Liver (tissue), 9 donors: ENCODE data around the gene POLR3H. TPM values are rescaled to one million over a fixed set of nuclear protein-coding genes. Genes with fewer than 3 reads are reported as not detected.

Experiments
- DNase-seq: peaks from one replicate; pipeline ENCODE4 v3.0.0-alpha.2; 2017; ENCODE audit warnings: low spot score
- H3K27ac ChIP-seq, 2 donors: one replicate each; pipeline ENCODE4 v1.7.0; 2013; ENCODE audit warnings: inconsistent platforms in 2 of 2, low read length in 2 of 2, control low read depth in 1 of 2, low read depth in 1 of 2, mild to moderate bottlenecking in 1 of 2
- H3K27me3 ChIP-seq, 4 donors: one replicate each; pipeline versions ENCODE4 v1.6.1 to v1.7.0; 2013; ENCODE audit warnings: low read length in 3 of 4, inconsistent platforms in 1 of 4, mild to moderate bottlenecking in 1 of 4, moderate library complexity in 1 of 4; ENCODE audit not compliant: control insufficient read depth in 4 of 4, insufficient read depth in 4 of 4
- H3K36me3 ChIP-seq, 4 donors: one replicate each; pipeline versions ENCODE4 v1.6.1 to v1.7.0; 2013; ENCODE audit warnings: low read length in 3 of 4, mild to moderate bottlenecking in 3 of 4, low read depth in 1 of 4, moderate library complexity in 1 of 4; ENCODE audit not compliant: control insufficient read depth in 4 of 4, insufficient read depth in 3 of 4
- H3K4me1 ChIP-seq, 4 donors: one replicate each; pipeline versions ENCODE4 v1.6.1 to v1.7.0; 2013; ENCODE audit warnings: low read length in 3 of 4, mild to moderate bottlenecking in 3 of 4, moderate library complexity in 1 of 4; ENCODE audit not compliant: control insufficient read depth in 4 of 4, insufficient read depth in 4 of 4
- H3K4me3 ChIP-seq, 3 donors: one replicate each; pipeline versions ENCODE4 v1.6.1 to v1.7.0; 2013; ENCODE audit warnings: low read length in 3 of 3, control low read depth in 1 of 3, low read depth in 1 of 3, mild to moderate bottlenecking in 1 of 3
- H3K9ac ChIP-seq, 2 donors: one replicate each; pipeline ENCODE4 v1.7.0; 2013; ENCODE audit warnings: low read length in 2 of 2, mild to moderate bottlenecking in 2 of 2, moderate library complexity in 2 of 2, control low read depth in 1 of 2, low read depth in 1 of 2
- H3K9me3 ChIP-seq, 4 donors: one replicate each; pipeline versions ENCODE4 v1.6.1 to v1.7.0; 2013; ENCODE audit warnings: low read length in 3 of 4; ENCODE audit not compliant: control insufficient read depth in 4 of 4
- FOXA1 ChIP-seq: IDR thresholded peaks from 2 replicates; pipeline ENCODE4 v1.6.1; 2016; ENCODE audit warnings: antibody characterized with exemption
- FOXA2 ChIP-seq: IDR thresholded peaks from 2 replicates; pipeline ENCODE4 v1.6.1; 2016; ENCODE audit warnings: antibody characterized with exemption
- GABPA ChIP-seq, 2 donors: IDR thresholded peaks in 1 of 2; conservative IDR thresholded peaks in 1 of 2; 2 replicates each; pipeline ENCODE4 v1.6.1; 2016; ENCODE audit warnings: antibody characterized with exemption in 2 of 2, mild to moderate bottlenecking in 1 of 2, moderate library complexity in 1 of 2
- HNF4G ChIP-seq: IDR thresholded peaks from 2 replicates; pipeline ENCODE4 v1.6.1; 2016; ENCODE audit warnings: antibody characterized with exemption
- JUND ChIP-seq, 2 donors: IDR thresholded peaks; 2 replicates each; pipeline ENCODE4 v1.6.1; 2016; ENCODE audit warnings: antibody characterized with exemption in 2 of 2
- NR2F2 ChIP-seq: IDR thresholded peaks from 2 replicates; pipeline ENCODE4 v1.6.1; 2016; ENCODE audit warnings: antibody characterized with exemption
- RXRA ChIP-seq, 2 donors: IDR thresholded peaks; 2 replicates each; pipeline ENCODE4 v1.6.1; 2017 to 2018; ENCODE audit warnings: antibody characterized with exemption in 2 of 2, mild to moderate bottlenecking in 1 of 2
- SP1 ChIP-seq: IDR thresholded peaks from 2 replicates; pipeline ENCODE4 v1.6.1; 2018; ENCODE audit warnings: antibody characterized with exemption, mild to moderate bottlenecking
- TAF1 ChIP-seq: conservative IDR thresholded peaks from 2 replicates; pipeline ENCODE4 v1.6.1; 2016; ENCODE audit warnings: antibody characterized with exemption, mild to moderate bottlenecking
- YY1 ChIP-seq: IDR thresholded peaks from 2 replicates; pipeline ENCODE4 v1.6.1; 2016; ENCODE audit warnings: antibody characterized with exemption, mild to moderate bottlenecking
- WGBS: extraction: QIAGEN DNeasy Blood & Tissue Kit; methylation state at CpG from one replicate; pipeline ENCODE4 v1.1.7; 2013; 5-methylcytosine and 5-hydroxymethylcytosine counted together
- polyA plus RNA-seq, 2 donors: library from polyadenylated mRNA; stranded (reverse) in 1 of 2; unstranded in 1 of 2; fragments of 200-250 nt in 1 of 2; fragments of >200 nt in 1 of 2; fragmentation: Nextera tagmentation in 1 of 2; extraction: Ambion mirVana in 1 of 2; gene quantifications; one replicate each; pipeline versions ENCODE4 v1.2.1 to v1.2.3, GENCODE V29; 2013 to 2015
- total RNA-seq, 2 donors: library from RNA; depleted of rRNA; stranded (reverse); fragments of >200 nt; gene quantifications; one replicate each; pipeline ENCODE4 v1.2.3, GENCODE V29; 2014
- TF ChIP-seq, protein P1 (sequence below): fragments of 150-350 bp; IDR thresholded peaks from 2 replicates; pipeline ENCODE4 v1.5.1; 2017; ENCODE audit warnings: improper control_type of control experiment, low read depth, low read length; ENCODE audit not compliant: missing input control
- TF ChIP-seq, protein P2 (sequence below): IDR thresholded peaks from 2 replicates; pipeline ENCODE4 v1.6.1; 2016; ENCODE audit warnings: antibody characterized with exemption
- TF ChIP-seq, protein P3 (sequence below): IDR thresholded peaks from 2 replicates; pipeline ENCODE4 v1.6.1; 2016; ENCODE audit warnings: antibody characterized with exemption
- TF ChIP-seq, protein P4 (sequence below): IDR thresholded peaks from 2 replicates; pipeline ENCODE4 v1.6.1; 2016; ENCODE audit warnings: antibody characterized with exemption
- TF ChIP-seq, protein P5 (sequence below): IDR thresholded peaks from 2 replicates; pipeline ENCODE4 v1.6.1; 2016; ENCODE audit warnings: antibody characterized with exemption, mild to moderate bottlenecking
- donor health status: healthy.
- donor health status: healthy.
- donor health status: healthy.
- donor health status: healthy.
- donor health status: healthy.

The POLR3H gene
- total and polyA plus RNA-seq, 4 donors = 11.7 to 37.7 (median 27.1) TPM

DNA sequence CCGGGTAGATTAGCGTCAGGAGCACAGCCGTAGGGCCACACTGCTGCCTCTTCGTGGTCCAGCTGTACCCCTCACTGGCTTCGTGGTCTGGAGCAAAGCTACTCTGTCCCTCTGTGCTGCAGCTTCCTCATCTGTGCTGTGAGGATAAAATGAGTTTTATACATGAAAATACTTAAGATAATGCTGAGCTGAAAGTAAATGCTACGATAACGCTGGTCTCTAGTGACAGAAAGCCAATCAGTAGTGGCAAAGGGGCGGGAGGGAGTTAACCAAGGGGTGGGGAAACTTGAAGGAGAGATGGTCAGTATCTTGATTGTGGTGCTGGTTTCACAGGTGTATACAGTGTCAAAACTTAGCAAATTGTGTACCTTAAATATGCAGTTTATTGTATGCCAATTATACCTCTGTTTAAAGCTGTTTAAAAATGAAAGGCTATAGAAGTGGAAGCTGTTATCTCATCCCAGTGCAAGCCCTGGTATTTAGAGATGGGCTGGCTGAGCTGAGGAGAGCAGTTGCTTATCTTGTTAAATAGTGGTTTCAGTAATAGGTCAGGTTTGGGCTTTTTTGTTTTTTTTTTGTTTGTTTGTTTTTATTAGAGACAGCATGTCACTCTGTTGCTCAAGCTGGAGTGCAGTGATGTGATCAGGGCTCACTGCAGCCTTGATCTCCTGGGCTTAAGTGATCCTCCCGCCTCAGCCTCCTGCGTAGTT, 38.6 kb downstream of the POLR3H start:
- Histone ChIP-seq H3K4me1 (peaks cover 0 to 6% (median 3%) of the 10 kb centered on the region in 4 donors), H3K9me3 (no peaks in the 10 kb centered on the region), H3K36me3 (peaks cover 1 to 48% (median 31%) of the 10 kb centered on the region in 4 donors), H3K27ac (no peak overlapping the region), H3K27me3 (no peaks in the 10 kb centered on the region), H3K4me3 (no peak overlapping the region), H3K9ac (no peak overlapping the region)
- no peak for TF ChIP-seq SP1
- no peak for TF ChIP-seq HNF4G
- no peak for TF ChIP-seq NR2F2
- TF ChIP-seq FOXA2 = no peak
- TF ChIP-seq, protein P1, sequence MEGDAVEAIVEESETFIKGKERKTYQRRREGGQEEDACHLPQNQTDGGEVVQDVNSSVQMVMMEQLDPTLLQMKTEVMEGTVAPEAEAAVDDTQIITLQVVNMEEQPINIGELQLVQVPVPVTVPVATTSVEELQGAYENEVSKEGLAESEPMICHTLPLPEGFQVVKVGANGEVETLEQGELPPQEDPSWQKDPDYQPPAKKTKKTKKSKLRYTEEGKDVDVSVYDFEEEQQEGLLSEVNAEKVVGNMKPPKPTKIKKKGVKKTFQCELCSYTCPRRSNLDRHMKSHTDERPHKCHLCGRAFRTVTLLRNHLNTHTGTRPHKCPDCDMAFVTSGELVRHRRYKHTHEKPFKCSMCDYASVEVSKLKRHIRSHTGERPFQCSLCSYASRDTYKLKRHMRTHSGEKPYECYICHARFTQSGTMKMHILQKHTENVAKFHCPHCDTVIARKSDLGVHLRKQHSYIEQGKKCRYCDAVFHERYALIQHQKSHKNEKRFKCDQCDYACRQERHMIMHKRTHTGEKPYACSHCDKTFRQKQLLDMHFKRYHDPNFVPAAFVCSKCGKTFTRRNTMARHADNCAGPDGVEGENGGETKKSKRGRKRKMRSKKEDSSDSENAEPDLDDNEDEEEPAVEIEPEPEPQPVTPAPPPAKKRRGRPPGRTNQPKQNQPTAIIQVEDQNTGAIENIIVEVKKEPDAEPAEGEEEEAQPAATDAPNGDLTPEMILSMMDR = no peak
- no peak for TF ChIP-seq TAF1
- no peak for TF ChIP-seq FOXA1
- TF ChIP-seq, protein P2, sequence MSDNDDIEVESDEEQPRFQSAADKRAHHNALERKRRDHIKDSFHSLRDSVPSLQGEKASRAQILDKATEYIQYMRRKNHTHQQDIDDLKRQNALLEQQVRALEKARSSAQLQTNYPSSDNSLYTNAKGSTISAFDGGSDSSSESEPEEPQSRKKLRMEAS = no peak
- no peak for TF ChIP-seq JUND (IDR thresholded peaks at IDR 0.05)
- TF ChIP-seq YY1 = no peak
- DNase-seq = no peak
- 94% methylated on average over 10 of the region's 10 CpGs for WGBS

DNA sequence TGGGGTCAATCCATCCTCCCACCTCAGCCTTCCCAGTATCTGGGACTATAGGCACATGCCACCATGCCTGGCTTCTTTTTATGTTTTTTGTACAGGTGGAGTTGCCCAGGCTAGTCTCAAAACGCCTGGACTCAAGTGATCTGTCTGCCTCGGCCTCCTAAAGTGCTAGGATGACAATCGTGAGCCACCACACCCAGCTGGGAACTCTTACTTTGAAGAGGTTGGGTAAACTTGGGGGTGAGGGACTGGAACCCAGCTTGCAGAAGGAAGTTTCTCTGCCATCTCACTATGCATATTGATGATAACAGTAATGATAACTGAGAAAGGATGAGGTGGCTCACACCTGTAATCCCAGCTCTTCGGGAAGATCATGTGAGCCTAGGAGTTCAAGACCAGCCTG, 39.5 kb downstream of the POLR3H start:
- H3K9ac ChIP-seq = no peak overlapping the region
- no peaks in the 10 kb centered on the region for H3K9me3 ChIP-seq
- 90% methylated on average over 4 of the region's 4 CpGs for WGBS
- H3K4me1 ChIP-seq = peaks cover 0 to 6% (median 0%) of the 10 kb centered on the region in 4 donors
- H3K4me3 ChIP-seq = no peak overlapping the region
- no peak for TF ChIP-seq GABPA (IDR thresholded peaks at IDR 0.05 in 1 of 2, conservative IDR thresholded peaks at IDR 0.05 in 1 of 2)
- no peak for TF ChIP-seq RXRA (IDR thresholded peaks at IDR 0.05)
- TF ChIP-seq FOXA2 = no peak
- DNase-seq = no peak
- H3K36me3 ChIP-seq = peaks cover 1 to 44% (median 31%) of the 10 kb centered on the region in 4 donors
- no peak overlapping the region for H3K27ac ChIP-seq
- no peaks in the 10 kb centered on the region for H3K27me3 ChIP-seq

DNA sequence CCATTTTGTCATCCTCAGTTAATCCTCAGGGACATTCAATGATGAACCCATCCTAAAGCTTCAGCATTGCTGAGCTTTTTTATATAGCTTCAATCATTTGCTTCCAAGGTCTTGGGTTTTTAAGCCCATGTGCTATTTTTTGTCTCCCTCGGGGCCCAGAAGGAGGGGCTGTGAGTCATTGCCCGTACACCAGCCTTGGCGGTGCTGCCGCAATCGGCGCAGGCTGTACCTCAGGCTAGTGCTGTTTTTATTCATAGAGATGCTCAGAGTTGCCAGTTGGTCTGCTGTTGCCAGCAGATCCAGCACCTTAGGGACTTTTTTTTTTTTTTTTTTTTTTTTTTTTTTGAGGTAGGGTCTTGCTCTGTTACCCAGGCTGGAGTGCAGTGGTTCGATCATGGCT, 39.9 kb downstream of the POLR3H start:
- no peak overlapping the region for H3K27ac ChIP-seq
- H3K9ac ChIP-seq = no peak overlapping the region
- peaks cover 1 to 44% (median 33%) of the 10 kb centered on the region in 4 donors for H3K36me3 ChIP-seq
- H3K9me3 ChIP-seq = no peaks in the 10 kb centered on the region
- 90% methylated on average over 7 of the region's 7 CpGs for WGBS
- TF ChIP-seq JUND (IDR thresholded peaks at IDR 0.05) (no peak), FOXA2 (no peak), FOXA1 (no peak), HNF4G (no peak), RXRA (IDR thresholded peaks at IDR 0.05) (no peak)
- TF ChIP-seq, protein P3, sequence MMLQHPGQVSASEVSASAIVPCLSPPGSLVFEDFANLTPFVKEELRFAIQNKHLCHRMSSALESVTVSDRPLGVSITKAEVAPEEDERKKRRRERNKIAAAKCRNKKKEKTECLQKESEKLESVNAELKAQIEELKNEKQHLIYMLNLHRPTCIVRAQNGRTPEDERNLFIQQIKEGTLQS = no peak
- TF ChIP-seq, protein P4, sequence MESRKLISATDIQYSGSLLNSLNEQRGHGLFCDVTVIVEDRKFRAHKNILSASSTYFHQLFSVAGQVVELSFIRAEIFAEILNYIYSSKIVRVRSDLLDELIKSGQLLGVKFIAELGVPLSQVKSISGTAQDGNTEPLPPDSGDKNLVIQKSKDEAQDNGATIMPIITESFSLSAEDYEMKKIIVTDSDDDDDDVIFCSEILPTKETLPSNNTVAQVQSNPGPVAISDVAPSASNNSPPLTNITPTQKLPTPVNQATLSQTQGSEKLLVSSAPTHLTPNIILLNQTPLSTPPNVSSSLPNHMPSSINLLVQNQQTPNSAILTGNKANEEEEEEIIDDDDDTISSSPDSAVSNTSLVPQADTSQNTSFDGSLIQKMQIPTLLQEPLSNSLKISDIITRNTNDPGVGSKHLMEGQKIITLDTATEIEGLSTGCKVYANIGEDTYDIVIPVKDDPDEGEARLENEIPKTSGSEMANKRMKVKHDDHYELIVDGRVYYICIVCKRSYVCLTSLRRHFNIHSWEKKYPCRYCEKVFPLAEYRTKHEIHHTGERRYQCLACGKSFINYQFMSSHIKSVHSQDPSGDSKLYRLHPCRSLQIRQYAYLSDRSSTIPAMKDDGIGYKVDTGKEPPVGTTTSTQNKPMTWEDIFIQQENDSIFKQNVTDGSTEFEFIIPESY = no peak
- TF ChIP-seq, protein P5, sequence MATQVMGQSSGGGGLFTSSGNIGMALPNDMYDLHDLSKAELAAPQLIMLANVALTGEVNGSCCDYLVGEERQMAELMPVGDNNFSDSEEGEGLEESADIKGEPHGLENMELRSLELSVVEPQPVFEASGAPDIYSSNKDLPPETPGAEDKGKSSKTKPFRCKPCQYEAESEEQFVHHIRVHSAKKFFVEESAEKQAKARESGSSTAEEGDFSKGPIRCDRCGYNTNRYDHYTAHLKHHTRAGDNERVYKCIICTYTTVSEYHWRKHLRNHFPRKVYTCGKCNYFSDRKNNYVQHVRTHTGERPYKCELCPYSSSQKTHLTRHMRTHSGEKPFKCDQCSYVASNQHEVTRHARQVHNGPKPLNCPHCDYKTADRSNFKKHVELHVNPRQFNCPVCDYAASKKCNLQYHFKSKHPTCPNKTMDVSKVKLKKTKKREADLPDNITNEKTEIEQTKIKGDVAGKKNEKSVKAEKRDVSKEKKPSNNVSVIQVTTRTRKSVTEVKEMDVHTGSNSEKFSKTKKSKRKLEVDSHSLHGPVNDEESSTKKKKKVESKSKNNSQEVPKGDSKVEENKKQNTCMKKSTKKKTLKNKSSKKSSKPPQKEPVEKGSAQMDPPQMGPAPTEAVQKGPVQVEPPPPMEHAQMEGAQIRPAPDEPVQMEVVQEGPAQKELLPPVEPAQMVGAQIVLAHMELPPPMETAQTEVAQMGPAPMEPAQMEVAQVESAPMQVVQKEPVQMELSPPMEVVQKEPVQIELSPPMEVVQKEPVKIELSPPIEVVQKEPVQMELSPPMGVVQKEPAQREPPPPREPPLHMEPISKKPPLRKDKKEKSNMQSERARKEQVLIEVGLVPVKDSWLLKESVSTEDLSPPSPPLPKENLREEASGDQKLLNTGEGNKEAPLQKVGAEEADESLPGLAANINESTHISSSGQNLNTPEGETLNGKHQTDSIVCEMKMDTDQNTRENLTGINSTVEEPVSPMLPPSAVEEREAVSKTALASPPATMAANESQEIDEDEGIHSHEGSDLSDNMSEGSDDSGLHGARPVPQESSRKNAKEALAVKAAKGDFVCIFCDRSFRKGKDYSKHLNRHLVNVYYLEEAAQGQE = no peak
- no peak overlapping the region for H3K4me3 ChIP-seq
- H3K27me3 ChIP-seq = no peaks in the 10 kb centered on the region
- H3K4me1 ChIP-seq = peaks cover 0 to 10% (median 0%) of the 10 kb centered on the region in 4 donors
- DNase-seq = no peak
